HG03097 (cell line): ENCODE results near the gene CALML3.

Experiments used
- ATAC-seq: cut with Tn5 transposase; IDR thresholded peaks from one replicate; pipeline ENCODE4 v1.9.1; 2021; ENCODE audit not compliant: unreplicated experiment, low FRiP score

Gene CALML3

DNA sequence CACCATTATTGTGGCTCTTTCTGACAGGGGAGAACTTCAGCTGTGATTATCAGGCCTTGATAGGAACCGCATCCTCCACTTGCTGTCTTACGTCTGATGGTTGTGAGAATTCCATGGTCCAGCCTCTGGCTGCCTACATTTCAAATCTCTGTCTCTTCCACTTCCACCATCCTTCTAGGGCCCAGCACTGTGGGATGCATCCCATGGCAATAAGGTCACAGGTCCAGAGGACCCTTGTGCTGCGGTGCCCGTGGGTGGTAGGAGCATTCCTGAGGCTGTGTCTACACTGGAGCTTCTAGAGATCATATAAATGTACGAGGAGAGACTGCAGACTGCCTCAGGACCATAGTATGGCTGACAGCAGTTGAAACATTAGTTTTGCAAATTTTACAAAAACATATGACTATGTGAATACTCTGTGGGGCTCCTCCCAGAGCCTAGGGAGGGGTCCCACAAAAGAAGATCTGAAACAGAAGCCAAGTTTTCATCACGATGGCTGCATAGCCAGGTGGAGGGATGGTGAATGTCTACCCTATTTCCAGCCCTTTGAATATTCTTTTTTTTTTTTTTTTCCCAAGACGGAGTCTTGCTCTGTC, 11.8 kb downstream of the CALML3 start:
- ATAC-seq = no peak

DNA sequence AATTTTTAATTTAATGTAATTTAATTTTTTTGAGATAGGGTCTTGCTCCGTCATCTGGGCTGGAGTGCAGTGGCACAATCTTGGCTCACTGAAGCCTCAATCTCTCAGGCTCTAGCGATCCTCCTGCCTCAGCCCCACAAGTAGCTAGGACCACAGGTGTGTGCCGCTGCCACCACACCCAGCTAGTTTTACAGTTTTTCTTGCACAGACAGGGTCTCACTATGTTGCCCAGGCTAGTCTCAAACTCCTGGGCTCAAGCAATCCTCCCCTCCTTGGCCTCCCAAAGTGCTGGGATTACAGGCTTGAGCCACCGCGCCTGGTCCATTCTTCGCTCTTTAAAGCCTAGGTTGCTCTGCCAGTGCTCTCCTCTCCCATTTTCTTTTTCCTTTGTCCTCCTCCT, 12.9 kb downstream of the CALML3 start:
- no peak for ATAC-seq

DNA sequence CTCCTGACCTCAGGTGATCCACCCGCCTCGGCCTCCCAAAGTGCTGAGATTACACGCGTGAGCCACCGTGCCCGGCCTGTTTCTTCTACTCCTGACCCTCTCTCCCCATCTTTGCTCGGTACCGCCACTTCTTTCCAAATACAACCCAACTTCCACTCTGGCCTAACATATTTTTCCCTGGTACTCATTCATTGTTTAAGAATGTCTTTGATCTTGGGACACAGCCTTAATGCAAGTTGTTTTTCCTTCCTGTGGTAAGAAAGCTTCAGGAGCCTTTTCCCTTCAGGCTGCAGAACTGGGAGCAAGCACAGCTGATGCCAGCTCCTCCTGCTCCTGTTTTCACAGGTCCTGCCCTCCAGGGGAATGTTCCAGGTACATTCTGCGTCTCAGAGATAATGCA, 13.7 kb downstream of the CALML3 start:
- ATAC-seq = no peak

DNA sequence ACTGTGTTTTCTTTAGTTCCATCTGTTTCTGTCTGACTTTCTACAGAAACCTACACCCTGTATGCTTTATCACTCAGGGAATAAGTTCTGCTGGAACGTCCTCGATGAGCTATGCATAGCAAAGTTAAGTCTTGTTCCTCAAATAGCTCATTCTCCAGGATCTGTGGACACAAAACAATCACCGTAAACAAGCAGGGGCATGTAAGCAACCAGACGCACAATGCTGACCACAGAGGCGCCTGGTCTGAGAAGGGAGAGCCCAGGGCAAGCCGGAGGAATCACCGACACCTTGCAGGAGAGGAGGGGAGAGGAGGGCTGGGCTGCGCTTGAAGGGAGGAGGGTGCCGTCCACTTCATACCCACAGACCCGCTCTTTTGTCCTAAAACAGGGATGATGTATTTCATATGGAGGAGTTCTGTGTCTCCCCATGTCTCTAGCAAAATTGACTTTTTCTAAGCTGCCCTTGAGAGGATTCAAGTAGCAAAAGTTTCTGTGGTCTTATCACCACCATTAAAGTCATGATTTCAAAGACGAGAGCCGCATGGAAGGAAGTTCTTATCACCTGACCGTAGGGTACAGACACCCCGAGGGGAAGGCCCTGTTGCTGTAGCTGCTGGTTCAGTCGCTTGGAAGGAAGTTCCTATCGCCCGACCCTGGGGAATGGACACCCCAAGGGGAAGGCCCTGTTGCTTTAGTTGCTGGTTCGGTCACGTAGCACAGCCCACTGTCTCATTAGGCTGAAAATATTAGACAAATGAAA, 14.3 kb downstream of the CALML3 start:
- ATAC-seq = no peak

DNA sequence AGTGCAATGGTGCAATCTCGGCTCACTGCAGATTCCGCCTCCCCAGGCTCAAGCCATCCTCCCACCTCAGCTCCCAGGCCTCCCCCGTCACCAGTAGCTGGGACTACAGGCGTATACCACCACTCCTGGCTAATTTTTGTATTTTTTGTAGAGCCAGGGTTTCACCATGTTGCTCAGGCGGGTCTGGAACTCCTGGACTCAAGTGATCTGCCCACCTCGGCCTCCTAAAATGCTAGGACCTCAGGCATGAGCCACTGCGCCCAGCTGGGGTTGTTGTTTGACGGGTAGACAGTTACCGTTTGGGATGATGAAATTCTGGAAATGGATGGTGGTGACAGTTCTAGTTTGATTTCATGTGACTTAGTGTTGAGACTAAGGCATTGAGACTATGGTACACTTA, 15.3 kb downstream of the CALML3 start:
- ATAC-seq = no peak

DNA sequence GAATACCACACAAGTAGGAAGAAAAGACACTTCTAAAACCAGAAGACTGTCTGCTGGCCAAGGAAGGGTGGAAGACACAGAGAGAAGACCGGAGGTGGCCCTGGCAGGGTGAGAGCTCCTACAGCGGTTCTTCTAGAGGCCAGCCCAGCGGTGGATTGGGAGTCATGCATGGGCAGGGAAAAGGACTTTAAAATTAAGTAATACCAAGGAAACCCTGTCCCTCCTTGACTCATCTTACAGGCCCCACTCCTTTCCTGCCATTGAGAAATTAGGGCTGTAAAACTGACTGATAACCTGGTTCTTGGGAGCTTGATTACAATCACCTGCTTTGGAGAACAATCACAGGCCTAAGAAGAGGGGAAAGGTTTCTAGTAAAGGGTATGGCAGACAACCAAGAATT, 16.1 kb downstream of the CALML3 start:
- ATAC-seq = no peak

DNA sequence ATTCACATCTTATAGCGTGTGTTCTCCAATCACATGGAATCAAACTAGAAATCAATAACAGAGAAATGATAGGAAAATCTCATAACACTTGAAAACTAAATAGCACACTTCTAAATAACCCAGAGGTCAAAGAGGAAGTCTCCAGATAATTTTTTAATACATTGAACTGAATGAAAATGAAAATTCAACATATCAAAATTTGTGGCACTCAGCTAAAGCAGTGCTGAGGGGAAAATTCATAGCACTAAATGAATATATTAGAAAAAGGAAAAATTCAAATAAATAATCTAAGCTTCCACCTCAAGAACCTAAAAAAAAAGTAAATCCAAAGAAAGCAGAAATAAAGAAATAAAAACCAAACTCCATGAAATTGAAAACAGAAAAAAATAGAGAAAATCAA, 17.3 kb downstream of the CALML3 start:
- ATAC-seq = no peak

DNA sequence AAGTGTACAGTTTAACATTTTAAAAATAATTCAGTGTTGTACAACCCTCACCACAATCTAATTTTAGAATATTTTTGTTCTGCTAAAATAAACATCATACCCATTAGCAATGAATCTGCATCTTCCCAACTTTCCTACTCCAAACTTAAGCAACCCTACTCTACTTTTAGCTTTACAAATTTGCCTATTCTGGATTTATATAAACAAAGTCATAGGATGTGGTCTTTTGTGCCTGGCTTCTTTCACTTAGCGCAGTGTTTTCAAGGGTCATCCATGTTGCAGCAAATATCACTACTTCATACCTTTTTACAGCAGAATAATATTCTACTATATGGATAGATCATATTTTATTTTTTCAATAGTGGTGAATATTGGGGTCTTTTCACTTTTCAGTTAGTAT, 18.9 kb downstream of the CALML3 start:
- ATAC-seq = no peak

DNA sequence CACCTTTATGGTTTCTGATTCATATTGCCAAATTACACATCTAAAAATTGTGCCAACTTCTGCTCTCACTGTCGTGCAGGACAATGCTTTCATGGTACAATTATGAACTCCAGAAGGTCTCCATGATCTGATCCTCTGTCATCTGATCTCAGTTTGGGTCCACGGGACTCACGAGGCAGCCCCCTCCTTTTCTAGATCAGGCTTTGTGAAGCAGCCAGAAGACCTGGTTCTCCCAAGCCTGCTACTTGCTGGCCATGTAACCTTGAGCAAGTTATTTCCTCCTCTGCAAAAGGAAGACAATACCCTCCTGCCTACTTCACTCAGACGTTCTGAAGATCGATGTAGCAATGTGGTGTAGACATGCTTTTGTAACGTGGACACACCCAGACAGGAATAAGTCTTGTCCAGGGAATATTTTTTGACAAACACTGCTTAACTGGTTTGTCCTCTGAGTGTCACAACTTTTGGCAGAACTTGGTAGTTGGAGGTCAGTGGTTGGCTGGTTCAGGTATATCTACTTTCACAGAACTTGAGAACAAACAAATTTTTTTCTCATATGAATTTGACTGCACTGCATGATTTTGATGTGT, 19.6 kb downstream of the CALML3 start:
- ATAC-seq = no peak

DNA sequence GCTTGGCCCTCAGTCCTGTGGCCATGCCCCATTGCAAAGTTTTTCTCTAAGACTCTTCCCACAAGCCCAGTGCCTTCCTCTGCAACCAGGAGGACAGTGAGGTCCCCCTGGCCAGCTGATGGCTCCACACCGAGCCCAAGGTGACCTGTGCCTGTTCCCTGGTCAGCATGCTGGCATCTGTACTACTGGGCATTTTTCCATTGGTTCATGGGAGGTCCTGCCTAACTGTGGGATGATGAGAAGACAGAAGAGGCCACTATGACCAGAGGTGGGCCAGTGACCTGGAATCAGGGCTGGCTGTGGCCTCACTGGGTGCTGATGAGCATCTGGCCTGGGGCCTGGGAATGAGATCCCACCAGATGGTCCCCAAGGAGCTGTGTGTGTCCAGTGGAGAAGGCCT, 20.2 kb downstream of the CALML3 start:
- no peak for ATAC-seq

DNA sequence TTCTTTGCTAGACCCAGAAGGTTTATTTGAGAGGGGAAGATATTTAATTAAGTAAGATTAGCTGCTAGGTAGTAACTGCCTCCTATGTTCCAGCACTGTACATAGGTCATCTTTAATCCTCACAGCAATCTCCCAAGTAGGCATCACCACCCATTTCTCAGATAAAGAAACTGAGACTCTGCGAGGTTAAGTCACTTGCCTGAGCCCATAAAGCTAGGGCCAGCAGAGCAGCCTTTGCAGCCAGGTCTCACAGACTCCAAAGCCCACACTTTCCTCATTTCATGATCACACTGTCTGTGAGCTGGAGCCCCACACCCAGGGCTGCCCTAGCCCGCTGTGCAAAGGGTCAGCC, 20.6 kb downstream of the CALML3 start:
- no peak for ATAC-seq

DNA sequence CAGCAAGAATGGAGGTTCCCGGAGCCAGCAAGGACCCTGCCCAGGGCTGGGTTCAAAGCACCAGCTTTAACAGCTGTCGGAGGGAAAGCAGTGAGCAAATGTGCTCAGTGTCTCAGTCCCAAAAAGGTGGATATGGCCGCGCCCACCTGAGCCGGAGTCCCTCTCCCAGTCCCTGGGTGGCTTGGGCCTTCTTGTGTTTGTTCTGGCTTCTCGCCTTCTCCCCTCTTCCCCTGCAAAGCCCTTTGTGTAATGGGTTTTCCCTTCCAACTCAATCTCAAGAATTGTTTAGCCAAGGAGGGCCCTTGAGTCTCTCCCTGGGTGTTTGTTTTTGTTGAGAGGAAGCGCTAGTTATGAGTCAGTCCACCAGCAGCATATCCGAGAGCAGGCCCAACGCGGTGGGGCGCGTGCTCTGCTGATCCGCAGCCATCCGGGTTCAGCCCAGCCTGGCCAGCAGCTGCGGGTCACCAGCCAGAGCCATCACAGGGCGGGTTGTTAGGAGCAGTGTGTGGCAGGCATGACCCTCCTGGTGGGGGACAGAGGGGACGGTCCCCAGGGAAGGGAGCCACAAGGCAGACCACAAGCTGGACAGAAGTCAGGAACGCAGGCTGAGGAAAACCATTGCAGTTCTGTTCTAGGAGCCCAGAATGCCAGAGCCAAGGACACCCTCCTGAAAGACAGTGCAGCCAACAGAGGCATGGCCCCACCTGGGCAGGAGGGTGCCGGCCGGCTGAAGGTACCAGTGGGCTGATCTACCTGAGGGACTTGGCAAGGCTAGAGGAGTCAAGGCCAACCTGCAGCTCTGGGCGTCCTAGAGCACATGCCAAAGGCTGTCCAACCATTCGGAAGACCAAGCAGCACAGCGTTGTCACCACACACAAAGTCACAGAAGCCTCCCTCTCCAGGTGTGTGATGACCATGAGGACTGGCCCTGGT, 21.3 kb downstream of the CALML3 start:
- ATAC-seq = no peak

DNA sequence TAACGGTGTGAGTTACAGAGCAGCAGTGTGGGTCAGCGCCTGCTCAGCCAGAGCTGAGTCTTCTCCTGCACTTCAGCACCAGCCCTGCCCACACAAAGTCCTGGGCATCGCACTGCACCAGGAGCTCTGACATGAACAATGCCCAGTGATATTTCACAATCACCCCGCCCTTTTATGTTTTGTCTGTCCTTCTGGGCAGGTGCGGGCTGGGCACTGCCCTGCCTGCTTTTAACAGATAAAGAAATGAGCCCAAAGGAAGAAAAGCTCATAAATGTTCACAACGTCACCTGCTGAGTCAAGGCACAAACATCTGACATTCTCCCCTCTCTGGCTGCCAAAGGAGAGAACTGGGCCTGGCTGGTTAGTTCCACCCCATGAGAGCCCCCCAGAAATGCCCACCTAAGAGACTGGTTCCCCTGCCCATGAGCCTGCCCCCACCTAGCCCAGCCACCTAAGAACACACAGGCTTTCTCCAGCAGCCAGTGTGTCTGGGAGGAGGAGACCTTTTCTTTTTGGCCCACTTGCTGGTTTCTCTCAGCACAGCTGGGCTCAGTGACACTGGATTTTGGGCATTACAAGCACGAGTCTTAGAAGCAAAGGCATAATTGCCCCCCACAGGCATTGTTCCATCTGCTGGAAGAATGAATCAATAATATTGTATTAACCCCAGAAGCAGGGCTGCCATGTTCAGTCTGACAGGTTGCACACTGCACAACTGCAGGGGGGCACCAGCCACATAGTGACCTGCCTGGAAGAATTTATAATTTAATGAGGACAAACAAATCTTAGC, 22.3 kb downstream of the CALML3 start:
- ATAC-seq = no peak

DNA sequence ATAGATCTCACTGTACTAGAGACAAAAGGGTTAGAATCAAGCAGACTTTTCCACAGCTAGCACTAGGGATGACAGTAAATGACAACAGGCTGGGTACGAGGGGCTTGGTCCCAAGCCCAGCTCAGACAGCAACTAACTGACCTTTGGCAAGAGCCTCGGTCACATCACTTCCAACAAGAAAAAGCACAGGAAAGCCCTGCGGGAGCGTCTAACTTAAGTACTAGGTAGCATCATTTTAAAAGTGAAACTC, 22.8 kb downstream of the CALML3 start:
- no peak for ATAC-seq

DNA sequence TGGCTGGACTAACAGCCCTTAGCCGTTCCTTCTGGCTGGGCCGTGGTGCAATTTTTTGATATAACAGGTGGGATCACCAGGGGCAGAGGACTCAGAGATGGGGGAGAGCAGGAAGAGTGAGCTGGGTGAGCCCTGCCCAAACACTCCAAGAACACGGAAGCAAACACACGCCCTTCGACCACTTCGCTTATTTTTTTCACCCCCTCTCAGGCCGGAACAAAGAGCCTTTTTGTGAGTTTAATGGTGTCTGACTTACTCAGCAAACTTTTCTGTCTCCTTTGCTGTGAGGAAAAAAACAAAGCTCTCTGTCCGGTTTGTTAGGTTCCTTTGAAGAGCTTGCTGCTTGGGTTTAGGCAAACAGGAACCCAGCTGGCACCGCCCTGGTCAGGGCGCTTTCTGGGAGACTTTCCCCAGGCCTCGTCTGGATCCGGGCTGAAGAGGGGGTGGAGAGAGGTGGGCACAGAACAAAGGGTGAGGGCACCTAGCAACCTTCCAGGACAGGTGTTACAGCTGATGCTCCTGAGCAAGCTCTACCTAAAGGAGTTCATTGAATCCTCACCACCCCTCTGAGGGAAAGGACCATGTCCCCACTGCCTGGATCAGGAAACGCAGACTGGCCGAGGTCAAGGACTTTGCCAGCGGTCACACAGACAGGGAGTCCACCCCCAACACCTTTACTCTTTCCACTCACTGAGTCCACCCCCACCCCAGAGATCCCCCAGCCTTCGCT, 23.3 kb downstream of the CALML3 start:
- ATAC-seq = no peak

DNA sequence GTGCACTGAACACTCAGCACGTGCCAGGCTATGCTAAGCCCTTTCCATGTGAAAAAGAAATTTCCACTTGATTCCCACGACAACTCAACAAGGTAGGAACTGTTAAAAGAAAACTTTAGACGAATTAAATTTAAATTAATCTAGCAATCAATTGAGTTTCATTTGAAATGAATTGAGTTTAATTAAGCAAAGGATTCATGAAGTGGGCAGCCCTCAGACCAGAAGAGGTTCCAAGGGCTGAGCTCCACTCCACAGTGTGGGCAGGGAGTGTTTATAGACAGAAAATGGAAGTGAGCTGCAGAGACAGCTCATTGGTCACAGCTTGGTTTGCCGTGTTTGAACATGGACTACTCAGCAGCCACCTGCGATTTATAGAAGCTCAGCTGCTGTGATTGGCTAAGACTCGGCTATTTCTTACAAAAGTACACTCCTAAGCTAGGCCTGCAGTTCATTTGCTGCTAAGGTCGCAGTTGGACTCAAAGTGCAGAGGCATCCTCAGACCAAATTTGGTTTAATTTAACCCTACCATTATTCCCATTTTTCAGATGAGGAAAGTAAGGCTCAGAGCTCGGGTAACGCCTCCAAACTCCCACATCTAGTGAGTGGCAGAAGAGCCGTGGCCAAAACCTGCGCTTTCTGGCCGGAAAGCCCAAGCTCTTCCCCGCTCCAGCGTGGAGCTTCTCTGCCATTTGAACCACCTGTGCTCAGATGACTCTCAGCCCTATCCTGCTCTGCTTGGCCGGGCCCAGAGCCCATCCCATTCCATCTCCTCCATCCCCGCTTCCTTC, 24.9 kb downstream of the CALML3 start:
- no peak for ATAC-seq

DNA sequence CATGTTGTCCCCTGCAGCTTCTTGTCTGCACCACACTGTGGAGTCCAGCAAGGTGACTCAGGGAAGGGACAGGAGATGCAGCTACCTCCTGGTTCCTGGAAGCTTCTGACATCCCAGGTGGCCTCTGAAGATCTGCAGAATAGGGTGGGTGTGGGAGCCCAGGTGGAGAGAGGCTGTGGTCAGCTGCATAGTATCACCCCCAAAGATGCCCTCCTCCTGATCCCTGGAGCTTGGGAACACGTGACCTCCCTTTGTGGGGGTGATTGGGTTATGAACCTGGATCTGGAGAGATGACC, 25.4 kb downstream of the CALML3 start:
- no peak for ATAC-seq

DNA sequence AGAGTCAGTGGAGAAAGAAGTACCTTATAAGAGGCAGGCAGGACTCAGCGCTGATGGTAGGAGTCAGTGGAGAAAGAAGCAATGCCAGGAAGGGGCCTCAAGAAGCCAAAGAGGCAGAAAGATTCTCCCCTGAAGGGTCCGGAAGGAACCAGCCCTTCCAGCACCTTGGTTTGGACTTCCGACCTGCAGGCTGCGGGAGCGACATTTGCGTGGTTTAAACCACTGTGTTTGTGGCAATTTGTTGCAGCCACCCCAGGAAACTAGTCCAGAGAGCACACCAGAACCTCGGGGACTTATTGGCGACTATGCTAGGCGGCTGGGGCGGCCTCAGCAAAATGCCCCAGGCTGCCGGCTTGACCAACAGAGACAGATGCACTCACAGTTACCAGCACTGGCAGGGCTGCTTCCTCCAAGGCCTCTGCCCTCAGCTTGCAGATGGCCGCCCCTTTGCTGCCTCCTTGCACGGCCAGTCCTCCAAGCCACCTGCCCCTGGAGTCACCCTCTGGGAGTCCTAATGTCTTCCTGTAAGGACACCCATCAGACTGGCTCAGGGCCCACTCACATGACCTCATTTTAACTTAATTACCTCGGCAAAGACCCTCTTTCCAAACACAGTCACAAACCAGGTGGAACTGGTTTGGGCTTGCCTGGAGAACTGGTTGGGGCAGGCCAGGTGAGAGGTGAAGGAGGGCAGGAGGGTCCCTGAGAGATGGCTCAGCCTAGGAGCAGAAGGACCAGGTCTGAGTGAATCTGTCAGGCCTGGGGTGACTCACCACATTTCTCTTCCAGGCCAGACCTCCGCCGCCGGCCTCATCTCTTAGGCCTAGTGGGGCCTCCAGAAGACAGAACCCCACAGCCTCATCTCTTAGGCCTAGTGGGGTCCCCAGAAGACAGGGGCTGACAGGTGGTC, 26.1 kb downstream of the CALML3 start:
- ATAC-seq = no peak
